Astrocyte (in vitro differentiated cells and primary cell): ENCODE measurements around the gene HS3ST3A1. TPM values are rescaled to one million over a fixed set of nuclear protein-coding genes. Genes with fewer than 3 reads are reported as not detected.

Experiments used
- DNase-seq: peaks from one replicate; pipeline ENCODE4 v3.0.0-alpha.2; 2010; ENCODE audit warnings: low read depth
- FAIRE-seq: peaks from 2 replicates; lab custom pipeline; 2011; peaks lifted over from hg19 to GRCh38; lab: Jason Lieb, UNC
- H2AFZ ChIP-seq: 2 replicates; pipeline ENCODE4 v1.6.0; 2012; ENCODE audit warnings: low read depth, low read length, inconsistent platforms
- H3K27ac ChIP-seq: 2 replicates; pipeline ENCODE4 v1.5.1; 2011; ENCODE audit warnings: low read depth, low read length, inconsistent platforms
- H3K27me3 ChIP-seq: 2 replicates; pipeline ENCODE4 v1.6.0; 2011; ENCODE audit warnings: low read length, inconsistent platforms; ENCODE audit not compliant: insufficient read depth
- H3K36me3 ChIP-seq: 2 replicates; pipeline ENCODE4 v1.5.1; 2011; ENCODE audit warnings: low read length, inconsistent platforms; ENCODE audit not compliant: insufficient read depth
- H3K4me1 ChIP-seq: 2 replicates; pipeline ENCODE4 v1.5.1; 2011; ENCODE audit warnings: low read length, inconsistent platforms; ENCODE audit not compliant: insufficient read depth
- H3K4me2 ChIP-seq: 2 replicates; pipeline ENCODE4 v1.6.0; 2012; ENCODE audit warnings: low read length, inconsistent platforms
- H3K4me3 ChIP-seq: 2 replicates; pipeline ENCODE4 v1.5.1; 2011; ENCODE audit warnings: low read depth, mild to moderate bottlenecking, low read length, inconsistent platforms; ENCODE audit not compliant: insufficient read depth
- H3K79me2 ChIP-seq: 2 replicates; pipeline ENCODE4 v1.6.0; 2012; ENCODE audit warnings: mild to moderate bottlenecking, low read length, inconsistent platforms; ENCODE audit not compliant: insufficient read depth
- H3K9ac ChIP-seq: 2 replicates; pipeline ENCODE4 v1.6.0; 2012; ENCODE audit warnings: mild to moderate bottlenecking, low read length, inconsistent platforms
- H3K9me3 ChIP-seq: 2 replicates; pipeline ENCODE4 v1.5.1; 2012; ENCODE audit warnings: low read depth, mild to moderate bottlenecking, low read length, inconsistent platforms; ENCODE audit not compliant: insufficient read depth
- H4K20me1 ChIP-seq: 2 replicates; pipeline ENCODE4 v1.6.0; 2012; ENCODE audit warnings: low read length, inconsistent platforms; ENCODE audit not compliant: insufficient read depth
- H3K27ac Mint-ChIP-seq: one replicate; pipeline ENCODE4 v1.8.0; 2021; ENCODE audit warnings: mild to moderate bottlenecking, mixed read lengths; ENCODE audit not compliant: unreplicated experiment
- H3K27me3 Mint-ChIP-seq: one replicate; pipeline ENCODE4 v1.8.0; 2021; ENCODE audit warnings: low read depth, mixed read lengths; ENCODE audit not compliant: unreplicated experiment
- H3K36me3 Mint-ChIP-seq: one replicate; pipeline ENCODE4 v1.8.0; 2021; ENCODE audit warnings: low read depth, mixed read lengths; ENCODE audit not compliant: unreplicated experiment
- H3K4me1 Mint-ChIP-seq: one replicate; pipeline ENCODE4 v1.8.0; 2021; ENCODE audit warnings: low read depth, mixed read lengths; ENCODE audit not compliant: unreplicated experiment
- H3K4me3 Mint-ChIP-seq: one replicate; pipeline ENCODE4 v1.8.0; 2021; ENCODE audit warnings: mild to moderate bottlenecking, moderate library complexity, mixed read lengths; ENCODE audit not compliant: unreplicated experiment
- H3K9me3 Mint-ChIP-seq: one replicate; pipeline ENCODE4 v1.8.0; 2021; ENCODE audit warnings: mild to moderate bottlenecking, mixed read lengths; ENCODE audit not compliant: unreplicated experiment
- EZH2 ChIP-seq: IDR thresholded peaks from 2 replicates; pipeline ENCODE4 v1.6.1; 2012; ENCODE audit warnings: mild to moderate bottlenecking, low read length, inconsistent platforms; ENCODE audit not compliant: insufficient read depth
- total RNA-seq: library from RNA; stranded (reverse); gene quantifications from 2 replicates; pipeline ENCODE4 v1.2.1, GENCODE V29; 2021
- TF ChIP-seq, protein P1 (sequence below): IDR thresholded peaks from 2 replicates; pipeline ENCODE4 v1.5.1; 2011; ENCODE audit warnings: low read depth, mild to moderate bottlenecking, inconsistent platforms, low read length, moderate library complexity; ENCODE audit not compliant: insufficient read depth

HS3ST3A1 gene
- total RNA-seq, 1 donor from 2014 or later, result 7.6 TPM

DNA sequence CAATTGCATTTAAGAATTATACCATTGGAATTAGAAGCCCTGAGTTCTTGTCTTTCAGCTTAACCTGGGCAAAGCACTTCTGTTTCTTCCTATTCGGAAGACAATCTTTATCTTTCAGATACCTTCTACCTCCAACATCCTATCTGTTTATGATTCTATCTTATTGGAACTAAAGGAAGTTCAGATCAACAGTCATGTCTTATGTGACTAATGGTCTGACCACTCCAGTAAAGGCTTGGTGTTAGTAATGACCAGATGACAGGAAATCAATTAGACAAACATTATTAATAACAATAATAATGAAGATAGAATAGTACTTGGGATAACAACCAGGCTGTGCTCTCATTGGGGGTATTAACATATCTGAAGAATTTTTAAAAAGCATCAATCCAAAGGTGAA lies 11.3 kb downstream of the HS3ST3A1 start:
- peak overlapping the region; percentile 42 for H3K4me2 ChIP-seq

DNA sequence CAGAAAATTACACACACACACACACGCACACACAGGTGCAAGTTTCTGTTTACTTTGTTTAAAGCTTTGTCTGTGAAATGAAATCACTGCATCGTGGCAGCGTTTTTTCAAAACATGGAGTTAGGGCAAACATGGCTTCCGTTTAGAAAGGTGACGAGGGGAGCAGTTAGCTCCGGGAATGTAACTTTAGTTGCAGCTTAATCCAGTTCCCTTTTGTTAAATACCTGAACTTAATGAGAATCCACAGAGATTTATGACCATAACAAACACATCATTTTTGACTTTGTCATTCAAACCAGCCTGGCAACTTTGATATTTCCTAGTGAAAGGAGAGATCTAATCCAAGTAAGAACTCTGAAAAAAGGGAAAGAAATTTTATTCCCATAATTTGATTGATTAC lies 12.1 kb downstream of the HS3ST3A1 start:
- Mint-ChIP-seq H3K4me3 (peak overlapping the region; percentile 27), H3K27me3 (no peaks in the 10 kb centered on the region), H3K9me3 (peaks cover 1% of the 10 kb centered on the region), H3K27ac (peak overlapping the region; percentile 99), H3K36me3 (peaks cover 7% of the 10 kb centered on the region), H3K4me1 (peaks cover 47% of the 10 kb centered on the region)
- Histone ChIP-seq H3K27ac (peak overlapping the region; percentile 89), H3K27me3 (no peaks in the 10 kb centered on the region), H4K20me1 (no peaks in the 10 kb centered on the region), H3K4me1 (peaks cover 63% of the 10 kb centered on the region), H3K36me3 (no peaks in the 10 kb centered on the region), H3K4me3 (no peak overlapping the region), H3K9me3 (no peaks in the 10 kb centered on the region), H3K4me2 (peak overlapping the region; percentile 42), H3K9ac (peak overlapping the region; percentile 58), H3K79me2 (peaks cover 94% of the 10 kb centered on the region), H2AFZ (no peak overlapping the region)
- TF ChIP-seq, protein P1, sequence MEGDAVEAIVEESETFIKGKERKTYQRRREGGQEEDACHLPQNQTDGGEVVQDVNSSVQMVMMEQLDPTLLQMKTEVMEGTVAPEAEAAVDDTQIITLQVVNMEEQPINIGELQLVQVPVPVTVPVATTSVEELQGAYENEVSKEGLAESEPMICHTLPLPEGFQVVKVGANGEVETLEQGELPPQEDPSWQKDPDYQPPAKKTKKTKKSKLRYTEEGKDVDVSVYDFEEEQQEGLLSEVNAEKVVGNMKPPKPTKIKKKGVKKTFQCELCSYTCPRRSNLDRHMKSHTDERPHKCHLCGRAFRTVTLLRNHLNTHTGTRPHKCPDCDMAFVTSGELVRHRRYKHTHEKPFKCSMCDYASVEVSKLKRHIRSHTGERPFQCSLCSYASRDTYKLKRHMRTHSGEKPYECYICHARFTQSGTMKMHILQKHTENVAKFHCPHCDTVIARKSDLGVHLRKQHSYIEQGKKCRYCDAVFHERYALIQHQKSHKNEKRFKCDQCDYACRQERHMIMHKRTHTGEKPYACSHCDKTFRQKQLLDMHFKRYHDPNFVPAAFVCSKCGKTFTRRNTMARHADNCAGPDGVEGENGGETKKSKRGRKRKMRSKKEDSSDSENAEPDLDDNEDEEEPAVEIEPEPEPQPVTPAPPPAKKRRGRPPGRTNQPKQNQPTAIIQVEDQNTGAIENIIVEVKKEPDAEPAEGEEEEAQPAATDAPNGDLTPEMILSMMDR, result no peak
- no peak for TF ChIP-seq EZH2
- FAIRE-seq (peak; percentile 66), DNase-seq (no peak)

More for the DNA sequence above, 11.3 kb downstream of the HS3ST3A1 start:
- Histone ChIP-seq H3K27ac (peak overlapping the region; percentile 89), H4K20me1 (no peaks in the 10 kb centered on the region), H3K79me2 (peaks cover 96% of the 10 kb centered on the region), H3K27me3 (no peaks in the 10 kb centered on the region), H2AFZ (no peak overlapping the region), H3K9me3 (no peaks in the 10 kb centered on the region), H3K36me3 (no peaks in the 10 kb centered on the region), H3K4me3 (no peak overlapping the region), H3K9ac (peak overlapping the region; percentile 58), H3K4me1 (peaks cover 68% of the 10 kb centered on the region)
- TF ChIP-seq, protein P1, result no peak
- no peak for TF ChIP-seq EZH2
- peaks cover 1% of the 10 kb centered on the region for H3K9me3 Mint-ChIP-seq
- H3K27me3 Mint-ChIP-seq, result no peaks in the 10 kb centered on the region
- DNase-seq (no peak), FAIRE-seq (peak; percentile 39)
- peaks cover 10% of the 10 kb centered on the region for H3K36me3 Mint-ChIP-seq
- no peak overlapping the region for H3K4me3 Mint-ChIP-seq
- peak overlapping the region; percentile 99 for H3K27ac Mint-ChIP-seq
- peaks cover 44% of the 10 kb centered on the region for H3K4me1 Mint-ChIP-seq

DNA sequence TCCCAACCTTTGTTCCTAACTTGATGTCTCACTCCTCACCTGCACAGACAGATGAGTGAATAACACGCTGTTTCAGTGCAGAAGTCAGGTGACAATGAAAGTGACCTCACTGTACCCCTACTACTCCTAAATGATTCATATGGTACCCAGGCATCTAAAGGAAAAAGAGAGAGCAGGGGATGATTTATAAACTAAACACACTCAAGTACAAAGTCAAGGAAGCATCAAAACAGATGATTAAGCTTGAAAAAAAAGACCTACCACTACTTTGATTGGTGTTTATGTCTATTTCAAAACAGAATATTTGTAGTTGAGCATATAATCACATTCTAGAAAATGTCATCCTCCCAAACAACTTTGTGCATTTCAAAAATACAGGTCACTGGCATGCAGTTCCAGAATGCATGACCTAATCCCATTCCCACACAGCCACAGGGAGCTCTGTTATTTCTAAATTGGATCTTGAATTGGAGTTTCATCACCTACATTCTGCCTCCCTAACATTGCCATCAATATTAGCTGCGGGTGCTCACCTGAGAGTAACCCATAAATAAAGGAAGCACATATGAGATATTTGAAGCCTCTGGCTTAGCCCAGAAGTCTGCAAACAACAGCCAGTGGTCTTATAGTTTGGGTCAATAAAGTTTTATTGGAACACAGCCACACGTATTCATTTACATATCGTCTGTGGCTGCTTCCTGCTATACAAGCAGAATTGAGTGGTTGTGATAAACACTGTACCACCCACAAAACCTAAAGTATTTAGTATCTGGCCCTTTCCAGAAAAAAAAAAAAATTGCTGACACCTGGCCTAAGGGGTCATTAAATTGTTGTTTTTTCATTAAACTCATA lies 14.0 kb downstream of the HS3ST3A1 start:
- H3K9me3 ChIP-seq, result no peaks in the 10 kb centered on the region
- no peaks in the 10 kb centered on the region for H3K27me3 ChIP-seq
- Mint-ChIP-seq H3K4me3 (no peak overlapping the region), H3K27me3 (no peaks in the 10 kb centered on the region), H3K27ac (peak overlapping the region; percentile 99), H3K4me1 (peaks cover 51% of the 10 kb centered on the region), H3K36me3 (peaks cover 7% of the 10 kb centered on the region), H3K9me3 (peaks cover 1% of the 10 kb centered on the region)
- DNase-seq (peak; percentile 65), FAIRE-seq (peak; percentile 65)
- no peak overlapping the region for H3K4me3 ChIP-seq
- H3K36me3 ChIP-seq, result no peaks in the 10 kb centered on the region
- peak overlapping the region; percentile 89 for H3K27ac ChIP-seq
- TF ChIP-seq, protein P1, result no peak
- no peak for TF ChIP-seq EZH2
- H2AFZ ChIP-seq, result no peak overlapping the region
- H4K20me1 ChIP-seq, result no peaks in the 10 kb centered on the region
- H3K4me2 ChIP-seq, result peak overlapping the region; percentile 42
- H3K79me2 ChIP-seq, result peaks cover 94% of the 10 kb centered on the region
- peaks cover 49% of the 10 kb centered on the region for H3K4me1 ChIP-seq
- H3K9ac ChIP-seq, result peak overlapping the region; percentile 25
